ENCODE measurements around the gene ASH1L. TPM values are rescaled to one million over a fixed set of nuclear protein-coding genes. Genes with fewer than 3 reads are reported as not detected.
A peak's percentile ranks its signal among the peaks of the same experiment; 100 is the strongest.

ASH1L gene
- total RNA-seq, 1 donor from 2014 or later = 28.5 TPM

GRCh38 chr1:155322953-155323728 is 239.5 kb downstream of the ASH1L start:
- Mint-ChIP-seq H3K9me3 (ENCODE audit: unreplicated experiment) (no peaks in the 10 kb centered on the region), H3K4me1 (ENCODE audit: unreplicated experiment) (peaks cover 44% of the 10 kb centered on the region), H3K36me3 (ENCODE audit: low read depth, unreplicated experiment) (peaks cover 22% of the 10 kb centered on the region), H3K4me3 (ENCODE audit: unreplicated experiment) (peak overlapping the region; percentile 95), H3K27ac (ENCODE audit: unreplicated experiment) (no peak overlapping the region), H3K27me3 (ENCODE audit: unreplicated experiment) (peaks cover 10% of the 10 kb centered on the region)
- TF ChIP-seq CTCF (IDR thresholded peaks at IDR 0.05; ENCODE audit: unreplicated experiment) = peak; percentile 97
- DNase-seq (ENCODE audit: low spot score) = peak; percentile 99

GRCh38 chr1:155322571-155322952 is 240.0 kb downstream of the ASH1L start:
- Mint-ChIP-seq H3K27me3 (ENCODE audit: unreplicated experiment) (peaks cover 10% of the 10 kb centered on the region), H3K27ac (ENCODE audit: unreplicated experiment) (peak overlapping the region; percentile 74), H3K36me3 (ENCODE audit: low read depth, unreplicated experiment) (peaks cover 27% of the 10 kb centered on the region), H3K4me1 (ENCODE audit: unreplicated experiment) (peaks cover 50% of the 10 kb centered on the region), H3K4me3 (ENCODE audit: unreplicated experiment) (peak overlapping the region; percentile 91), H3K9me3 (ENCODE audit: unreplicated experiment) (no peaks in the 10 kb centered on the region)
- peak; percentile 47 for DNase-seq (ENCODE audit: low spot score)
- no peak for TF ChIP-seq CTCF (IDR thresholded peaks at IDR 0.05; ENCODE audit: unreplicated experiment)

- no peak for TF ChIP-seq CTCF (IDR thresholded peaks at IDR 0.05; ENCODE audit: unreplicated experiment)
- Mint-ChIP-seq H3K9me3 (ENCODE audit: unreplicated experiment) (no peaks in the 10 kb centered on the region), H3K36me3 (ENCODE audit: low read depth, unreplicated experiment) (peaks cover 28% of the 10 kb centered on the region), H3K4me1 (ENCODE audit: unreplicated experiment) (peaks cover 50% of the 10 kb centered on the region), H3K4me3 (ENCODE audit: unreplicated experiment) (peak overlapping the region; percentile 91), H3K27me3 (ENCODE audit: unreplicated experiment) (peaks cover 10% of the 10 kb centered on the region), H3K27ac (ENCODE audit: unreplicated experiment) (peak overlapping the region; percentile 82)
- peak; percentile 28 for DNase-seq (ENCODE audit: low spot score)
Measured at GRCh38 chr1:155321639-155322503, 240.7 kb downstream of the ASH1L start.

- H3K27me3 Mint-ChIP-seq (ENCODE audit: unreplicated experiment) = peaks cover 7% of the 10 kb centered on the region
- DNase-seq (ENCODE audit: low spot score) = peak; percentile 63
- H3K27ac Mint-ChIP-seq (ENCODE audit: unreplicated experiment) = peak within 1 kb of the TSS; percentile 82
- H3K9me3 Mint-ChIP-seq (ENCODE audit: unreplicated experiment) = no peaks in the 10 kb centered on the region
- H3K4me3 Mint-ChIP-seq (ENCODE audit: unreplicated experiment) = peak within 1 kb of the TSS; percentile 88
- H3K36me3 Mint-ChIP-seq (ENCODE audit: low read depth, unreplicated experiment) = peaks cover 29% of the 10 kb centered on the region
- peaks cover 46% of the 10 kb centered on the region for H3K4me1 Mint-ChIP-seq (ENCODE audit: unreplicated experiment)
- no peak for TF ChIP-seq CTCF (IDR thresholded peaks at IDR 0.05; ENCODE audit: unreplicated experiment)
Measured at GRCh38 chr1:155320661-155321617, 241.7 kb downstream of the ASH1L start, which contains the start of gene RUSC1. Gene RUSC1 (plus strand): TSS chr1:155320894. CDS start chr1:155321774, 880 bp downstream.

Measured in endothelial cell (in vitro differentiated cells).